ENCODE results near the gene SPO11.

The SPO11 gene

DNA sequence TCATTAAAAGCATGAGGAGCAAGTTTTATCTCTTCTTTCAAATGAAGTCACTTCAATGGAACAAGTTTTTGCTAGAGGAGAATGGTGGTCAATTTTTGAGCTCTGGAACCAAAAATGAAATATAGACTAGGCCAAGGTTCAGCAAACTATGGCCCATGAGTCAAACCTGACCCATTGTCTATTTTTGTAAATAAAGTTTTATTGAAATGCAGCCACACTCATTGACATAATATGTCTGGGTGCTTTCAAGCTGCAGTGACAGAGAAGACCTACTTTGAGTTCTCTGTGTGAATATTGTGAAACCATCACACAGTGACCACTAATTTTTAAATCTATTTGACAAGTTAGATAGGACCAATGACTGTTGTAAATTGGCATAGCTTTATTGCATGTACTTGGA, 34.8 kb downstream of the SPO11 start:
- TF ChIP-seq CTCF (IDR thresholded peaks at IDR 0.05), result no peak

DNA sequence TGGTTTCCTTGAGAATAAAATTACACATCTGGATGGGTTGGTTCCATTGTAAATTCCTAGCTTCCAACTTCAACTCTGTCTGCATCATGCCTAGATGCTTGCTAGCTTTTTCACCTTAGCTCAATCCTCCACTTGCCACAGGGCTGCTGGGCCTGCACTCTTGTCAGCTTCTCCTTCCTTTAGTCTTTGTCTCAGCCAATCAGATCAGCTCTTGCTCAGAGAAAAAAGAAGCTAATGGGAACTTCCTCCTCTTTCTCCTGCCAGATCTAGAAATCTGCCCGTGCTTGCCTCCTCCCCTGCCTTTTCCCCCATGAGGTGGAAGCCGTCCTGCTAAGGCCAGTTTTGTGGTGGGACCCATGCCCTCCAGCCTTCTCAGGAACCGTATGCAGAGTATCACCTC, 40.0 kb downstream of the SPO11 start:
- no peak for TF ChIP-seq CTCF (IDR thresholded peaks at IDR 0.05)

GRCh38 chr20:57370316-57370715, 40.7 kb downstream of the SPO11 start:
- TF ChIP-seq CTCF (IDR thresholded peaks at IDR 0.05), result no peak

GRCh38 chr20:57371363-57371762, 41.8 kb downstream of the SPO11 start:
- TF ChIP-seq CTCF (IDR thresholded peaks at IDR 0.05), result no peak

DNA sequence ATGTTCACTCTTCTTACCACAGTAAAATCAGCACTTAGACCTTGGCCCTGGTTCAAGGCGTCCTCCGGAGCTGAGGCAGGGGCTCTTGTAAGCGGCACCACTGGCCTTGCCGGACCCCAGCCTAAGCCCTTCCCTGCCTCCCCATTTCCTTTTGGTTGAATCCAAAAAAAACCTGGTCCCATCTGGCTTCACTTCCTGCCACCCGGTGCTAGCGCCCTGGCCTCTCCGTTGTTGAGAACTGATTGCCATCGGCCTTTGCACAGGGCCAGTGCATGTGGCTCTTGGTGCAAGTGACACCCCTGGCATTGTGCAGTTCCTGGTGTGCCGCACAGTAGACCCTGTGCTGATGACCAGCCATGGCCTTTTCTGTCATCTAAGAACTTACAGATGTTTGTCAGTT, 42.6 kb downstream of the SPO11 start:
- TF ChIP-seq CTCF (IDR thresholded peaks at IDR 0.05), result no peak

DNA sequence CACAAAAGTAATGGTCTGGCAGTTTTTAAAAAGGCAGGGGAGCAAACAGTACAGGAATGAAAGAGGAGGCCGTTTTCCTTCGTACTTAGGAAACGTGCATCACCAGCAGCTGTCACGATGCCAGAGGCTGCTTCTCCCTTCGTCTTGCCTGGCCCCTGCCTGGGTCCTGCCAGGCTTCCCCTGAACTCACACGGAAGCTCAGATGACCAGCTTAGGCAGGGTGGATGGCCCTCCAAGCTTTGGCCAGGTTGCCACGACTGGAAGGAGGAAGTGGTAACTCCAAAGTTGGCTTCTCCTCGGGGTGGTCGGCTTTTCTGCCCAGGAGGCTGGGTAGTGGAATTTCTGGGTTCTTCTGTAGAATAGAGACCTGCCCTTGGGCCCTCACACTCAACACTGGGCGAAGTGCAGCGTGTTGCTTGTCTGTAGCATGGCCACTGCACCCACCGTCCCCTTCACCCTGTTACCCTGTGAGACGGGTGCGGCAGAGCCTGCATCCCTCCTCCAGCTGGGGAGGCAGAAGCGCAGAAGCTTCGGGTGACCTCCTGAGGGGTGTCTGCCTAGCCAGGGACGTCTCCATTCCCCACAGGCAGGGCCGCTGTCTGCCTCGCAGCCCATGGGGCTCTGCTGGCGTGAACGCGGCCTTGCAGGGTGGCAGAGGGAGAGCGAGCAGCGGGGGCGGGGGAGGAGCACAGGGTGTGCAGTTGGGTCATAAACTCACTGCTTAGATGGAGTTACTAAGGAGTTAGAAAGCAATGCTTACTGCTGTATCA, 43.2 kb downstream of the SPO11 start:
- TF ChIP-seq CTCF (IDR thresholded peaks at IDR 0.05), result no peak

DNA sequence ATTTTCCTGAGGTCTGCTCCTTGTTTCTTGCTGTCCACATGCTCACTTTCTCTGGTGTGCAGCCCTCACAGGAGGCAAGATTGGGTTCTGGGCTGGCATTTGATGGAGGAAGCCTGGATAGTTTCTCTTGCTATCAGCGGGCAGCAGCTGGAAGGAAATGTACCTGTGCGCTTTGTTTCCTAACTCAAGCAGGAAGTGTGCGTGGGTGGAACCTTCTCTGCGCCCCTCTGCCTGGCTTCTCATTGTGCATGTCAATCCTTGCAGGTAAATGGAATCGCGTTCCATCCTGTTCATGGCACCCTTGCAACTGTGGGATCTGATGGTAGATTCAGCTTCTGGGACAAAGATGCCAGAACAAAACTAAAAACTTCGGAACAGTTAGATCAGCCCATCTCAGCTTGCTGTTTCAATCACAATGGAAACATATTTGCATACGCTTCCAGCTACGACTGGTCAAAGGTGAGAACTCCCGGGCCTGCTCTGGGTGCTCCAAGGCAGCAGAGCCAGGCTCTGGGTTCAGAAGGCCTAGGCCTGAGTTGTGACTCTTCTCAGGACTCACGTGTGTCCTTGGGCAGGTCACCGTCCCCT, 44.8 kb downstream of the SPO11 start:
- no peak for TF ChIP-seq CTCF (IDR thresholded peaks at IDR 0.05)

Measured in LNCAP (cell line).